Activated T-cell treated with anti-CD3 and anti-CD28 coated beads, Interleukin-2, amount 50 U/mL, for 72 hours (primary cell): ENCODE measurements around the gene SCARF2. TPM values are rescaled to one million over a fixed set of nuclear protein-coding genes. Genes with fewer than 3 reads are reported as not detected.

ENCODE experiments used
- ATAC-seq, 2 donors: fragments of 150-1000 bp; cut with Tn5 transposase; replicated peaks in 1 of 2; 2 replicates each; pipeline ENCODE4 v1.10.0; 2021; ENCODE audit warnings: moderate library complexity in 2 of 2, mild to moderate bottlenecking in 1 of 2
- DNase-seq, 2 donors: peaks; one replicate each; pipeline ENCODE4 v3.0.0; 2021 to 2022; ENCODE audit warnings: mixed read lengths in 1 of 2
- H3K27ac Mint-ChIP-seq: one replicate; pipeline ENCODE4 v1.8.0; 2022; ENCODE audit warnings: mild to moderate bottlenecking, moderate library complexity, mixed read lengths
- H3K27me3 Mint-ChIP-seq: one replicate; pipeline ENCODE4 v1.8.0; 2022; ENCODE audit warnings: low read depth, mixed read lengths
- H3K36me3 Mint-ChIP-seq, 2 donors: one replicate each; pipeline ENCODE4 v1.8.0; 2022; ENCODE audit warnings: mixed read lengths in 2 of 2, mild to moderate bottlenecking in 1 of 2; ENCODE audit not compliant: insufficient read depth in 2 of 2
- H3K4me1 Mint-ChIP-seq: one replicate; pipeline ENCODE4 v1.8.0; 2022; ENCODE audit warnings: low read depth, mixed read lengths
- H3K4me3 Mint-ChIP-seq, 2 donors: one replicate each; pipeline ENCODE4 v1.8.0; 2022; ENCODE audit warnings: mild to moderate bottlenecking in 2 of 2, mixed read lengths in 2 of 2, moderate library complexity in 2 of 2
- H3K9me3 Mint-ChIP-seq, 2 donors: one replicate each; pipeline ENCODE4 v1.8.0; 2022; ENCODE audit warnings: mixed read lengths in 2 of 2
- total RNA-seq, 2 donors: library from RNA; stranded (reverse); gene quantifications; one replicate each; pipeline ENCODE4 v1.2.3, GENCODE V29; 2022

SCARF2 gene
- total RNA-seq, 2 donors from 2014 or later: 1.0 to 1.4 TPM

DNA sequence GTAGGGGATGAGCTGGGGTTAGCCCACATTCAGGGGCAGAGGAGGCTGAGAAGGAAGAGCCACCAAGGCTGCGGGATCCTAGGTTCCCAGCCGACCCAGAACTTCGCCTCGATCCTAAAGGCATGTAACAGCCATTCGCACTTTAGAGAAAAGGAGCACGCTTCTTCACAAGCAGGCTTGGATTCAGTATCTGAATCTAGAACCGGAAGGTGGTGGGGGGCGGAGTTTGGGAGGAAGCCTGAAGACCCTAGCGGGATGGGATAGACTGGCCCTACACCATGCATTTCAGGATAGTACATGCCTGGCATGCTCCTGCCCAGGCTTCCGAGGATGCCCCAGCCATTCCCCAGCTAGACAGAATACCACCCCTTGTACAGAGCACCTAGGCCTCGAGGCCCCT lies 4.4 kb downstream of the SCARF2 start:
- no peaks in the 10 kb centered on the region for H3K36me3 Mint-ChIP-seq
- ATAC-seq (no peak), DNase-seq (no peak)
- H3K27me3 Mint-ChIP-seq: peaks cover 66% of the 10 kb centered on the region
- H3K4me3 Mint-ChIP-seq: no peak overlapping the region
- peaks cover 20% of the 10 kb centered on the region for H3K4me1 Mint-ChIP-seq
- no peaks in the 10 kb centered on the region for H3K9me3 Mint-ChIP-seq
- no peak overlapping the region for H3K27ac Mint-ChIP-seq

- no peaks in the 10 kb centered on the region for H3K9me3 Mint-ChIP-seq
- H3K36me3 Mint-ChIP-seq: no peaks in the 10 kb centered on the region
- DNase-seq (no peak), ATAC-seq (no peak)
- H3K4me3 Mint-ChIP-seq: peak overlapping the region in 1 of 2 donors; percentile 76
- H3K27me3 Mint-ChIP-seq: peaks cover 69% of the 10 kb centered on the region
- H3K4me1 Mint-ChIP-seq: peaks cover 19% of the 10 kb centered on the region
- no peak overlapping the region for H3K27ac Mint-ChIP-seq
Observed at GRCh38 chr22:20432244-20432686, 5.4 kb downstream of the SCARF2 start.

GRCh38 chr22:20431511-20432192 lies 6.0 kb downstream of the SCARF2 start:
- H3K9me3 Mint-ChIP-seq: no peaks in the 10 kb centered on the region
- peaks cover 13% of the 10 kb centered on the region for H3K4me1 Mint-ChIP-seq
- no peak for ATAC-seq
- DNase-seq: no peak
- peaks cover 69% of the 10 kb centered on the region for H3K27me3 Mint-ChIP-seq
- no peaks in the 10 kb centered on the region for H3K36me3 Mint-ChIP-seq
- H3K27ac Mint-ChIP-seq: no peak overlapping the region
- peak overlapping the region; percentile 25 to 77 for H3K4me3 Mint-ChIP-seq

GRCh38 chr22:20430720-20431510 lies 6.7 kb downstream of the SCARF2 start:
- Mint-ChIP-seq H3K4me1 (peaks cover 11% of the 10 kb centered on the region), H3K4me3 (peak overlapping the region; percentile 77 to 94), H3K9me3 (no peaks in the 10 kb centered on the region), H3K36me3 (no peaks in the 10 kb centered on the region), H3K27me3 (peaks cover 71% of the 10 kb centered on the region), H3K27ac (no peak overlapping the region)
- DNase-seq (peak; percentile 71 to 75), ATAC-seq (peak; percentile 63 to 69)

GRCh38 chr22:20430101-20430719 lies 7.4 kb downstream of the SCARF2 start:
- Mint-ChIP-seq H3K9me3 (no peaks in the 10 kb centered on the region), H3K4me3 (peak overlapping the region; percentile 77 to 94), H3K27ac (no peak overlapping the region), H3K36me3 (no peaks in the 10 kb centered on the region), H3K4me1 (peaks cover 5% of the 10 kb centered on the region), H3K27me3 (peaks cover 64% of the 10 kb centered on the region)
- ATAC-seq (peak; percentile 2 to 32), DNase-seq (peak in 1 of 2 donors; percentile 39)

GRCh38 chr22:20429254-20430100 lies 8.1 kb downstream of the SCARF2 start:
- Mint-ChIP-seq H3K27ac (peak overlapping the region; percentile 78), H3K9me3 (no peaks in the 10 kb centered on the region), H3K4me1 (peaks cover 5% of the 10 kb centered on the region), H3K36me3 (no peaks in the 10 kb centered on the region), H3K4me3 (peak overlapping the region; percentile 77 to 94), H3K27me3 (peaks cover 56% of the 10 kb centered on the region)
- DNase-seq: peak; percentile 82 to 83
- peak; percentile 69 to 73 for ATAC-seq

DNA sequence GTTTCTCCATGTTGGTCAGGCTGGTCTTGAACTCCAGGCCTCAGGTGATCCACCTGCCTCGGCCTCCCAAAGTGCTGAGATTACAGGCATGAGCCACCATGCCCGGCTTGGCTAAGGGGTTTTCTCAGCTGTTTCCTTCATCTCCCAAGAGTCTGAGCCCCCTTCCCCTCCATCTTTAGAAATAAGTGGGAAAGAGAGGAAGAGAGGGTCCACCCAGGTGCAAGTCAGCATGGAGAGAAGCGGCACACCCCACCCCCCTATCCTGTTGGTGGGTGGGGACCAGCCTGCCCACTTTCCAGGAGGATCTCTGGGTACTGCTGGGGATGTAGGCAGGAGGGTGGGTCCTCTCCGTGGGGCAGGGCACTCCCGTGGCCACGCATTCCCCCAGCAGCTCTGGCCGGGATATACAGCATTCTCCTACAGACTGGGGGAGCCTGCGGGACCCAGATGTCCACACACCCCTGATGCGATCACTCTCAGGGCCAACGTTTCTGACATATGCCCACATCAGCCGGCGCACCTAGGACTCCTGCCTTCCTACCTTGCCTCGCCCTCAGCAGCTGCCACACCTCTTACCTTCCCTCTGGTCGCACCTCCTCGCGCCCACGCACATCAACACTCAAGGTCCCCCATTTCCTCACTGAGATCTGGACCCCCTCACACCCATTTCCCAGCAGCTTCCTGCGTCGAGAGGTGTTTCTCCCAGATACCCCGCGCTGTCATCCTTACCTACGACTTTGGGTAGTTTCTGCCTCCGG lies 8.9 kb downstream of the SCARF2 start:
- Mint-ChIP-seq H3K4me1 (peaks cover 5% of the 10 kb centered on the region), H3K4me3 (peak overlapping the region; percentile 77 to 94), H3K27me3 (peaks cover 49% of the 10 kb centered on the region), H3K36me3 (no peaks in the 10 kb centered on the region), H3K27ac (peak overlapping the region; percentile 78), H3K9me3 (no peaks in the 10 kb centered on the region)
- DNase-seq (no peak), ATAC-seq (peak in 1 of 2 donors; percentile 1)

DNA sequence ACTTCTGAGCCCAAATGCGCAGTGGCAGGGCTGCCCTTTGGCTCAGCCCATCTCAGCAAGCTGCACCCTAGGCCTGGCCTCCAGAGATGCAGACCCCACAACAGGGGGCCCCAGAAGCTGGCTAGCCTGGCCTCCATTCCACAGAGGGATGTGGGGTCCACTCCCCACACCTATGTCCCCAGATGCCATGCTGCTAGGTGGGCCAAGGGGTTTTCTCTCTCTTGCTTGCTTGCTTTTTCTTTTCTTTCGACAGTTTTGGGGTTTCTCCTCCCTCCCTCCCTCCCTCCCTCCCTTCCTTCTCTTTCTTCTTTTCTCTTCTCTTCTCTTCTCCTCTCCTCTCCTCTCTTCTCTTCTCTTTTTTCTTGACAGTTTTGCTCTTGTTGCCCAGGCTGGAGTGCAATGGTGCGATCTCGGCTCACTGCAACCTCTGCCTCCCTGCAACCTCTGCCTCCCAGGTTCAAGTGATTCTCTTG lies 9.6 kb downstream of the SCARF2 start:
- Mint-ChIP-seq H3K9me3 (no peaks in the 10 kb centered on the region), H3K4me1 (peaks cover 5% of the 10 kb centered on the region), H3K27ac (no peak overlapping the region), H3K27me3 (peaks cover 51% of the 10 kb centered on the region), H3K4me3 (no peak overlapping the region), H3K36me3 (no peaks in the 10 kb centered on the region)
- DNase-seq (no peak), ATAC-seq (no peak)

DNA sequence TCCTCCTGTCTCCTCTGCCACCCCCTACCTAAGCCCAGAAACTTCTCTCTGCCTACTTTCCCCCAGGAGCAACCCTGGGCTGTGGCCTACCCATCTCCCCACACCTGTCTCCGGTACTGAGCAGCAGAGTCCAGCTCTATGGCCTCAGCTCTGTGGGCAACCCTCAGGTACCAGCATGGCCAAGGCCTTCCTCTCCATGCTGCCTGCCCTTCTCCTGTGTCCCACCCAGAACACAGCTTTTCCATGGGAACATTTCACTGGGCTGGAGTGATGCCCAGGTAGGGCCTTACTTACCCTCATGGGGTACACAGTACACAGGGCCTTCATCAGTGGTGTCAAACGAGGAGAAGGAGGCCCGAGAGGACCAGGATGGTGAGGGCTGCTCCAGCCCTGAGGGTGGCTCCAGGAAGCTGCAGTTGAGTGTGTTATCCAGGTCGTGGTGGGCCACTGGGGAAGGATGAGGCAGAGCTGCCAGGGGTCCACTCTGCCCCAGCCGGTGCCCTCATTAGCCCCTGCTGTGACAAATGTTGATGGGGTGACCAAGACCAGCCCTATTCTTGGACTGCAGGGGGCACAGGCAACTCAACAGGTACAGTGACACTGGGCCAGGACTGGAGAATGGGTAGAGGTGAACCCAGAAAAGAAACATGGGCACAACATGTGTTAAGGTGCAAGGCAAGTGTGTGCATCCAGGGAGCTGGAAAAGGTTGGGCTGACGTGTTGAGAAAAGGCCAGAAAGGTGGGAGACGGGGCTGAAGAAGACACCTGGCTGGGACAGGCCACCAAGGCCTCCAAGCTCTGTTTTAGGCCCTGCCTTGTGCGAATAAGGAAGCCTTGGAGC lies 10.3 kb downstream of the SCARF2 start:
- Mint-ChIP-seq H3K9me3 (no peaks in the 10 kb centered on the region), H3K4me1 (peaks cover 5% of the 10 kb centered on the region), H3K27ac (no peak overlapping the region), H3K4me3 (peak overlapping the region in 1 of 2 donors; percentile 29), H3K36me3 (no peaks in the 10 kb centered on the region), H3K27me3 (peaks cover 45% of the 10 kb centered on the region)
- DNase-seq (no peak), ATAC-seq (no peak)

GRCh38 chr22:20426259-20426615 lies 11.4 kb downstream of the SCARF2 start:
- H3K9me3 Mint-ChIP-seq: no peaks in the 10 kb centered on the region
- H3K36me3 Mint-ChIP-seq: no peaks in the 10 kb centered on the region
- peak overlapping the region in 1 of 2 donors; percentile 22 for H3K4me3 Mint-ChIP-seq
- peaks cover 5% of the 10 kb centered on the region for H3K4me1 Mint-ChIP-seq
- ATAC-seq: no peak
- H3K27ac Mint-ChIP-seq: no peak overlapping the region
- H3K27me3 Mint-ChIP-seq: peaks cover 36% of the 10 kb centered on the region
- DNase-seq: no peak

- Mint-ChIP-seq H3K9me3 (no peaks in the 10 kb centered on the region), H3K4me3 (no peak overlapping the region), H3K27ac (no peak overlapping the region), H3K4me1 (peaks cover 5% of the 10 kb centered on the region), H3K36me3 (no peaks in the 10 kb centered on the region), H3K27me3 (peaks cover 36% of the 10 kb centered on the region)
- DNase-seq (no peak), ATAC-seq (no peak)
Observed at GRCh38 chr22:20425566-20426258, 11.9 kb downstream of the SCARF2 start.
